Body of pancreas (tissue), 4 donors: ENCODE measurements around the gene KIAA1614.

Source experiments
- CTCF ChIP-seq, 7 experiments: fragments of 450-650 bp in 4 of 7; fragments of 200-600 bp in 3 of 7; sonication (generic) in 3 of 7; IDR thresholded peaks; one replicate each; pipeline ENCODE4 v1.5.1; 2016 to 2019; ENCODE audit warnings: antibody characterized with exemption in 7 of 7
- POLR2A ChIP-seq, 3 donors: fragments of 450-650 bp; IDR thresholded peaks; one replicate each; pipeline ENCODE4 v1.6.1; 2016; ENCODE audit warnings: antibody characterized with exemption in 3 of 3, mild to moderate bottlenecking in 2 of 3

GRCh38 chr1:180934563-180934962, 21.9 kb downstream of the KIAA1614 start:
- TF ChIP-seq CTCF (IDR thresholded peaks at IDR 0.05) (no peak), POLR2A (IDR thresholded peaks at IDR 0.05) (no peak)
